Fibroblast of peridontal ligament (primary cell): ENCODE measurements around the gene RNASE8.
"Not testable (repeated sequence)": the region's sequence is repeated elsewhere in the genome, so short reads cannot be mapped to it uniquely, and the experiment has no call there.

Experiments used
- DNase-seq: peaks from one replicate; pipeline ENCODE4 v3.0.0-alpha.2; 2010; ENCODE audit errors: extremely low read depth

RNASE8 gene, protein sequence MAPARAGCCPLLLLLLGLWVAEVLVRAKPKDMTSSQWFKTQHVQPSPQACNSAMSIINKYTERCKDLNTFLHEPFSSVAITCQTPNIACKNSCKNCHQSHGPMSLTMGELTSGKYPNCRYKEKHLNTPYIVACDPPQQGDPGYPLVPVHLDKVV

DNA sequence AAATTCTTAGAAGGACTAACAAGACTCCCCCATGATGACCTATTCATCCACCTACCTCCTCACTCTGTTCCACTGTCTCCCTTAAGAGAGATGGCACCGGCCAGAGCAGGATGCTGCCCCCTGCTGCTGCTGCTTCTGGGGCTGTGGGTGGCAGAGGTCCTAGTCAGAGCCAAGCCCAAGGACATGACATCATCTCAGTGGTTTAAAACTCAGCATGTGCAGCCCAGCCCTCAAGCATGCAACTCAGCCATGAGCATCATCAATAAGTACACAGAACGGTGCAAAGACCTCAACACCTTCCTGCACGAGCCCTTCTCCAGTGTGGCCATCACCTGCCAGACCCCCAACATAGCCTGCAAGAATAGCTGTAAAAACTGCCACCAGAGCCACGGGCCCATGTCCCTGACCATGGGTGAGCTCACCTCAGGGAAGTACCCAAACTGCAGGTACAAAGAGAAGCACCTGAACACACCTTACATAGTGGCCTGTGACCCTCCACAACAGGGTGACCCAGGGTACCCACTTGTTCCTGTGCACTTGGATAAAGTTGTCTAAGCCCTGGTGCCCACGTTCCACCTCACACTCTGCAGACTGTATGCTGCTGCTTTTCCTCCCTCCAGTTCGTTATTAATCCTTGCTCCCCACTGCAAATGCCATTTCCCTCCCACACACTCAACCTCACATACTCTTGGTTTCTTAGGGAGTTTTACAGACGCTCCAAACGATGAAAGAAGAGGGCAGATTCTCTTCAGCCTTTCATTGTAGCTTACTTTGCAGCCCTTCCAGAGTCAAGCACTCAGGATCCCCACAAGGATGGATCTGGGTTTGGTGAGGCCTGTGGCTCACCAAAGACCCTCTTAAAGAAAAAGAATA is at the start of gene RNASE8:
Gene RNASE8 (plus strand): TSS at position 20 of the 873 bp plus-strand sequence. CDS start 71 bp downstream, at position 91.
- peak; percentile 23 for DNase-seq

DNA sequence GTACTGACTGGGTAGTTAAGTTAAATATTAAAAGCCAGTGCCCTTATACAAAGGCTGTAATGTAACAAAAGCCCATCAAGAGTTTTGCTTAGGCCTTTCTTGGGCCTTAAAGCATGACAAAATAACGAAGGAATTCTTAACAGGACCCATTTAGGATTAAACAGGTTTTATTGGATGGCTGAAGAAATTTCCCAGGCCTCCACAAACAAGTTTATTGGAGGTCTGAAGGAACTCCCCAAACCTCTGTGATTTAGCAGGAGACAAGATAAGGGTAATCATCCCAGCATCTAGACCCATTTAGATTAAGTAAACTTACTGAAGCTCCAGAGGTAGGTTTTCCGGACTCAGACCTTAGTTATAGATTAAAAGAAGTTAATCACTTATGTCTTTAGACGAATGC is 47.9 kb upstream of the RNASE8 start:
- not testable (repeated sequence) for DNase-seq

DNA sequence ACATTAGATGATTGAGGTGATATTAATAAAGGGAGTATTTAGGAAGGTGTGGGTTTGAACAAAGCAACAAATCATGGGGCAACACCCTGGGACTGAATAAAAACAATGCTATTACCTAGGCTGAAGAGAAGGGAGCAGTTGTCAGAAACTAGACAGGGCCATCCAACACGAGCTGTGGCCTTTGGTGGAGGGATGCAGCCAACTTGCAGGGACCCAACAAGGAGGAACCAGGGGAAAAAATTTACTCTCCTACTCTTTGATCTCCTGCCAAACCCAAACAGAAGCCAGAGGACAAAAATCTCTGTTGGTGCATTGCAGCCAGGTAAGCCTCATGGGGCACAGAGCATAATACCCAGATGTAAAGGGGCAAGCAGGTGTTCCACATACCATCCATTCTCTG is 46.5 kb upstream of the RNASE8 start:
- no peak for DNase-seq

DNA sequence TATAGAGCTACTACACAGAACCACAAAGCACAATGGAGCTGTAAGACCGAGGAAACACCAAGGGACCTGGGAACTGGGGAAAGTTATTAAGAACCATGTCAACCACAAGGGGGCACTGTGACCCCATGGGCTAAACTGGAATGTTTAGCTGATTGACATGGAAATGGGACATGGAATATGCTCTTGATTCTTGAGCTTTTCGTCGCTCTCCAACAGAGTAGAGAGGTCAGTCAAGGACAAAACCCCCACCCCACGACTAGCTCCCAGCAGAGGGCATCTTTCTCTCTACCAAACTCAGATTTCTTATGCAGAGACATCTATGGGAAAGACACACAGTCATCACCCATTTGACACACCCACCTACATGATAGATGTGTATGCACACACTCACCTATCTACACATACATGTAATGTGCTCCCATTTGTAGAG is 42.8 kb upstream of the RNASE8 start:
- peak; percentile 92 for DNase-seq

DNA sequence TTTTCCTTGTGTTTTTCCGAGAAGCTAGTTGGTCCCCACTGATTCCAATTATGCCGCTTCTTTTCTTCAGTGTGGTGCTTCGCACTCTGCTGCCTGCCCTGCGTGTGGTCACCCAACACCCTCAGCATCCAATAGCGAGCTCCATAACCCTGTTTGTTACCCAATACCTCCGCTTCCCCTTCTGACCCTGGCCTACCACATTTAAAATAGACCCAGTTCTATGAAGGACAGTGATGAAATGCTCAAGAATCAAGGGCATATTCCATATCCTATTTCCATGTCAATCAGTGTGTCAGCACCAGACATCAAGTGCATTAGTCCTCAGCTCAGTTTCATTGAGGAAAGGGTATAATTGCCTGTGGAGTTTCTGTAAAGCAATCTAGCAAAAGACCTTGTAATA is 42.3 kb upstream of the RNASE8 start:
- no peak for DNase-seq

DNA sequence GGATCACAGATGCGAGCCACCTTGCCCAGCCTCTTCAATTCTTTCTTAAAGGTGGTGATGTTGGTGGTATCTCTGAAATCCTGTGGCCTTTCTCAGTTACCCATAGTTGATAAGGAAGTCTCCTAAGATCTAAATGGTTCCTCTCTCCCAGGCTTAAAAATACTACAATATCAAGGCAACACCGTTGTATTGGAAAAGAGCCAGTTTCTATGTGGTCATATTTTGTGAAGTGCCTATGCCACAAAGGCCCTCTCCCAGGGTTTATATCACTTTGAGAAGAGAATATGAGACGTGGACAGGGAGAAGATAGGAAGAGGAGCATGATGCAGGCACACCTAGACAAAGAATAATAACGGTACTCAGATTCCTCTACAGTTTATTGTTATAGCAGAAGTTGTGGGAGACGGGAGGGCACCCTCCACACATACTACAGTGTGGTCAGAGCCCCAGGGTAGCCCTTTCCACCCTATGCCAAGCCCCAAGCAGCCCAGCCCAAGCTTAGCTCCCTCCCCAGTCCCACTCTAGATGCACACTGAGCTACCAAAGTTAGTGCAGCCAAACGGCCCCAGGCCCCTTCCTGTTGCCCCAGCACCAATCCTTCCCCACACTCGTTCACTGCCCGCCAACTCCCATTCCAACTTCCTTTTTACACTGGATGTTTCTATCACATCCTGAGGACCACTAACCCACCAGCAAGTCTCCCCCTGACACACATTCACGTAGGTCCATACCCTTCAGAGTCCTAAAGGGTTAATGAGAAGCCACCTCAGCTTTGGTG is 41.0 kb upstream of the RNASE8 start:
- DNase-seq: no peak

DNA sequence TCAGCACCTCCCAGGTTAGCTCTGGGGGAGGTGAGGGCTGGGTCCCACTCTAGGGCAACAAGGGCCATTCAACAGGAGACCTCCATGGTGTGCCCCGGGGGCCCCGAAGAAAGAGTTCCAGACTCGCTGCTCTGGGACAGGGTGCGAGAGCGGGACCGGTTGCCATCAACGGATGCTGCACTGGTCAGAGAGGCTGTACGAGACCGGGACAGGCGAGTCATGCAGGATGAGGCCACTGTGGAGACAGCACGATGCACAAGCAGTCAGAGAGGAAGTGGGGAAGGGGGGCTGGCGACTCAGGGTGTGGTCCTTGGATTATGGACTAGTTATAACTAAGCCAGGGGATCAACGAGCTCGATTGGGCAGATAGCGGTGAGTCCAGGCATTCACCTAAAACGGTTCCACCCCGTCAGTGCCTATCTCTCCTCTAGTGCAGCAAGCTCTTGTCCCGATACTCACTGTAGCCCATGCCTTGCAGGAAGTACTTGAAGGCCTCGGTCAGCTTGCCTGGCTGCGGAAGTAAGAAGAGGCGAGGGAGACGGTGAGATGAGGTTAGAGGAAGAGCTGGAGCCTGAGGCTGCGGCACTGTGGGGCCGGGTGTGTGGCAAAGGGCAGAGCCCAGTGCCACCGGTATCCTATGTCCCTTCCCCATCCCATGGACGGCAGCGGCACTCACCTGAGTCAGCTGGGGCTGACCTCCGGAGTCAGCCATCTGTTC is 39.9 kb upstream of the RNASE8 start:
- DNase-seq: no peak

DNA sequence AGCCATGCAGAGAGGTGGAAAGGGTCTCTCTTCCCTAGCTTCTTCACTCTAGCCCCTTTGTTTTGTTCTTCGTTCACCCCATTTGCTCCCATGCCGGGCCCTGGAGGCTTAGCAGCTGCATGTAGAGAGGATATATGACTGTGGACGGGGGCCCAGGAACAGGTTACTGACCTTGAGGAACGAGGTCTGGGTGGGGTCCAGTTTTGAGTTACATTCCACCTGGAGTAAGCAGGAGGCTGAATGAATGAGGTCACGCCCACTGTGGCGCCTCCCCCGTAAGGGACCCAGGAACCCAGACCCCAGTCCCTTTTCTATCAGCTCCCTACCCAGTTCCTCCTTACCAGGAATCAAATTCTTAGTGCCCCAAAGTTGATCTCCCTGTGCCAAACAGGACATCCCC is 39.3 kb upstream of the RNASE8 start:
- DNase-seq: no peak

DNA sequence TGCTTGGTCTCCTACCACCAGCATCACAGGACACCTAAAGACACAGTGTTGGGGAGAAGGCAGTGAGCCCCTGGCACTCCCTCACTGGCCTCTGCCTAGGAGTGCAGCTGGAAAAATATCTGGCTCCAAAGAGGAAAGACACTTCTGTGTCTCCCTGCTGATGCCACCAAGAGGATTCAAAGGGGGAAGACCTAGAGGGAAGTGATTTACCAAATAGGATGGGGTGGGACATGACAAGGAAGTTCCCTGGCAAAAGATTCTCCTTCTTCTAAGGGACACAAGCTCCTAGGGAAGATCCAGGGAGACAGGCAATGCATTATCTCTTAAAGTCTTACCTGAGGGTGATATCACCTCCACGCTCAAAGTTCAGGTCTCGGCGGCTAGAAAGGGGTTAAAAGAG is 38.8 kb upstream of the RNASE8 start:
- no peak for DNase-seq

DNA sequence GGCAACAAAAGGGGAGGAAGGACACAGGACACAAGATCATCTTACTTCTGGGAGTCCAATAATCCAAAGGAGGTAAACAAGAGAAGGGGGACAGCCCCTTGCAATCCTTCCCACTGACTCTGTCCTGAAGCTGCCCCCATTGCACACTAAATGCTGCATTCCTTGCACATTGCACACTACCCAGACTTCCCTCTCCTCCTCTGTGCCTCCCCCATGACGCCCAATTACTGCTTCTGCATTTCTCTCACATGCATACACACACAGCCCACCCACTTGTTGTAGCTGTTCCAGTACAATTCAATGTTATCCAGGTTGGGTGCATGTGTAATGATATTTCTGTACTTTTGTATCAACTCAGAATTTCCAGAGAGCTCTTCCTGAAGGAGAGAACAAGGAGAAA is 38.3 kb upstream of the RNASE8 start:
- DNase-seq: no peak

- no peak for DNase-seq
Observed at GRCh38 chr14:21020977-21021545, 36.6 kb upstream of the RNASE8 start.

DNA sequence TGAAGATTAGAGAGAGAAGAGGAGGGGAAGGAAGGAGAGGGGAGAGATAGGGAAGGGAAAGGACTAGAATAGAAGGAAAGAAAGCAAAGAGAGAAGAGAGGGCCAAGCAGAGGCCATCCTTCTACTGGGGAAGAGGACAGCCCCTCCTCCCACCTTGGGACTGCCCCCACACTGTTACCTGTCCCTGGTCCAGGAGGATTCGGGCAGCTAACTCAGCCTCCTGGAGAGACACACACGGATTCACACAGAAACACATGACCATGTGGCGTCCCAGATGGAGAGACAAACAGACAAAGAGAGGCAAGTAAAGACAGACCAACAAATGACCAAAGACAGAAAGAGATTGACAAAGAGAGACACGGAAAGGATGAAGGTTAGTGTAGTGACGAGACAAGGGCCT is 34.9 kb upstream of the RNASE8 start:
- DNase-seq: no peak

GRCh38 chr14:21023174-21023573 is 34.4 kb upstream of the RNASE8 start:
- no peak for DNase-seq

DNA sequence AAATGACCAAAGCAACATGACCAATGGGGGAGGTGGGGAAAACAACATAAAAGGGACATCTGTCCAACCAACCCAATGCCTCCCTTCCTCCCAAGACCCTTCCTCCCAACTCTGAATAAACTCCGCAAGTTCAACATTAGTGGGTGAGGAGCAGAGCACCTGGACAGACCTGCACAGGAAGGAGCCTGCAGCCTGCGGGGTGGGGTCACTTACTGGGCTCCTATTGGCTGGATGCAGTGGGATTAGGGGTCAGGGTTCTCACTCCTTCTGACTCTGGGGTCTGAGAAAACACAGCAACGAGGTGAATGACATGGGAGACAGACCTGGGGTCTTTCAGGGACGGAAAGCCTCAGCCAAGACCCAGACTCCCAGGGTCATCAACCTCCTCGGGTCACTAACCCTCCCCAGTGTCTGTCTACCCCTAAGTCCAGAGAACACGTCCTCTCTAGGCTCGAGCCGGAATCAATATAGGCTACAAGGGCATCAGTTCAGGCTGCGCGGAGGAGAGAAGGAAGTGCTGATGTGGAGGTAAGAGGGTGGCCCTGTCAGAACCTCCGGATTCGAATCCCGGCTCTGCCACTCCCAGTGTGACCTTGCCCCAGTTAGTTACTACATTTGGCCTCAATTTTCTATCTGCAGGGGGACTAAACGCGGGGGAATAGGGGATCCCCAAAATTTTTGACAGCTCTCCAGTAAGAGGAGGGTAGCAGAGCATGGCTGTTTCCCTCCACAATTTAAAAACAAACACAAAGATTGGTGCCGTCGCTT is 33.6 kb upstream of the RNASE8 start:
- no peak for DNase-seq

- no peak for DNase-seq
Observed at GRCh38 chr14:21024585-21025370, 32.8 kb upstream of the RNASE8 start, which contains the start of gene NDRG2. TSS of gene NDRG2 (minus strand) at chr14:21025061. CDS start at chr14:21023315, 1,746 bp downstream.

GRCh38 chr14:21025371-21026273 is 32.0 kb upstream of the RNASE8 start:
- DNase-seq: no peak

GRCh38 chr14:21026274-21026987 is 31.2 kb upstream of the RNASE8 start:
- no peak for DNase-seq

DNA sequence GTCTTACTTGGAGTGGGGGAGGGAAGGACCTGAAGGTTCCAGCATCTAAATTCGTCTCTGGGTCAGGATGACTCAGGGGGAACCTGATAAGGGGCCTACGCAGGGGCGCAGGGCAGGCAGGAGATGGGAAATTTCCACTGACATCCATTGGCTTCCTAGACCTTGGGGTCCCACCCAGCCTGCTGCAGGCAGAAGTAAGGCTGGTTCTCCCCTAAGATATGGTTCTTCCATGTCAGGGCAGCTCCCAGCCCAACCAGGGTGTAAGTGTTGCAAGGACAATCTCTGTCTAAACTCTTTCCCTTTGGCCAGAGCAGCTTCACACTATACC is 30.7 kb upstream of the RNASE8 start:
- no peak for DNase-seq
